Fibroblast of pulmonary artery (primary cell): ENCODE data around the gene ELP4.

Experiments
- DNase-seq: peaks from one replicate; pipeline ENCODE4 v3.0.0-alpha.2; 2010; ENCODE audit warnings: low read depth
- H3K4me3 ChIP-seq: replicated peaks from 2 replicates; pipeline ENCODE4 v1.5.1; 2011; ENCODE audit warnings: low read depth, mild to moderate bottlenecking, control low read depth, low read length, moderate library complexity
- TF ChIP-seq, protein P1 (sequence below): IDR thresholded peaks from 2 replicates; pipeline ENCODE4 v1.5.1; 2011; ENCODE audit warnings: mild to moderate bottlenecking, control low read depth, low read length, inconsistent platforms; ENCODE audit errors: missing control alignments

Gene ELP4

DNA sequence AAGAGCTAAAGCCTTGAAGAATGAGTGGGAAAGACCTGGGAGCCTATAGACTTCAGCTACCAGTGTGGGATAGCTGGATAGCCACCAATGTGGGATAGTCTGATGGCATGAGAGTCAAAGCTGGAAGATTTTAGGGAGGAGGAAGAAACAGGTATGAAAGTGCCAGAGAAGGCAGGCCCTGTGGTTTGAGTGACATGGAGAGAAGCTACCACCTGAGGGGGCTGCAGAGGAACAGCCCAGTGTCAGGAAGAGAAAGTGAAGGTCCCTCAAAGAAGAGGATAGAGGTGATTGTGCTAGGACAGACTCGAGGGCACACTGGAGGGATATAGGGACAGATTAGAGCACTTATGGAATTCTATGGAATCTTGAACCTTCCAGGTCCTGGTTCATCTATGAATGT lies 324.7 kb downstream of the ELP4 start:
- TF ChIP-seq, protein P1, sequence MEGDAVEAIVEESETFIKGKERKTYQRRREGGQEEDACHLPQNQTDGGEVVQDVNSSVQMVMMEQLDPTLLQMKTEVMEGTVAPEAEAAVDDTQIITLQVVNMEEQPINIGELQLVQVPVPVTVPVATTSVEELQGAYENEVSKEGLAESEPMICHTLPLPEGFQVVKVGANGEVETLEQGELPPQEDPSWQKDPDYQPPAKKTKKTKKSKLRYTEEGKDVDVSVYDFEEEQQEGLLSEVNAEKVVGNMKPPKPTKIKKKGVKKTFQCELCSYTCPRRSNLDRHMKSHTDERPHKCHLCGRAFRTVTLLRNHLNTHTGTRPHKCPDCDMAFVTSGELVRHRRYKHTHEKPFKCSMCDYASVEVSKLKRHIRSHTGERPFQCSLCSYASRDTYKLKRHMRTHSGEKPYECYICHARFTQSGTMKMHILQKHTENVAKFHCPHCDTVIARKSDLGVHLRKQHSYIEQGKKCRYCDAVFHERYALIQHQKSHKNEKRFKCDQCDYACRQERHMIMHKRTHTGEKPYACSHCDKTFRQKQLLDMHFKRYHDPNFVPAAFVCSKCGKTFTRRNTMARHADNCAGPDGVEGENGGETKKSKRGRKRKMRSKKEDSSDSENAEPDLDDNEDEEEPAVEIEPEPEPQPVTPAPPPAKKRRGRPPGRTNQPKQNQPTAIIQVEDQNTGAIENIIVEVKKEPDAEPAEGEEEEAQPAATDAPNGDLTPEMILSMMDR: no peak
- DNase-seq: no peak
- H3K4me3 ChIP-seq: no peak overlapping the region
